Karpas-422 (cell line): ENCODE data around the gene CORIN. TPM values are rescaled to one million over a fixed set of nuclear protein-coding genes. Genes with fewer than 3 reads are reported as not detected.

Experiments used
- DNase-seq: peaks from one replicate; pipeline ENCODE4 v3.0.0-alpha.2; 2015
- H2AFZ ChIP-seq: fragments of 200-600 bp; sonication (generic); 2 replicates; pipeline ENCODE4 v1.6.1; 2014; ENCODE audit warnings: antibody characterized with exemption, low read length, mixed read lengths
- H3K27ac ChIP-seq: fragments of 200-600 bp; sonication (generic); 2 replicates; pipeline ENCODE4 v1.5.1; 2014; ENCODE audit warnings: mild to moderate bottlenecking, low read length, moderate library complexity
- H3K27me3 ChIP-seq: fragments of 200-600 bp; sonication (generic); 2 replicates; pipeline ENCODE4 v1.6.1; 2014; ENCODE audit warnings: low read length, mixed read lengths
- H3K36me3 ChIP-seq: fragments of 200-600 bp; sonication (generic); 2 replicates; pipeline ENCODE4 v1.6.1; 2014; ENCODE audit warnings: low read length, mixed read lengths; ENCODE audit not compliant: insufficient read depth
- H3K4me1 ChIP-seq: fragments of 200-600 bp; sonication (generic); 2 replicates; pipeline ENCODE4 v1.6.1; 2014; ENCODE audit warnings: mild to moderate bottlenecking, low read length, mixed read lengths
- H3K4me2 ChIP-seq: fragments of 200-600 bp; sonication (generic); 2 replicates; pipeline ENCODE4 v1.6.1; 2014; ENCODE audit warnings: low read length, low read depth, mild to moderate bottlenecking; ENCODE audit not compliant: poor library complexity, severe bottlenecking
- H3K4me3 ChIP-seq: fragments of 200-600 bp; sonication (generic); 2 replicates; pipeline ENCODE4 v1.5.1; 2014; ENCODE audit warnings: mild to moderate bottlenecking, antibody characterized with exemption, low read length, mixed read lengths
- H3K79me2 ChIP-seq: fragments of 200-600 bp; sonication (generic); 2 replicates; pipeline ENCODE4 v1.6.1; 2014; ENCODE audit warnings: mild to moderate bottlenecking, low read length, mixed read lengths
- H3K9ac ChIP-seq: fragments of 200-600 bp; sonication (generic); 2 replicates; pipeline ENCODE4 v1.6.0; 2014; ENCODE audit warnings: low read length
- H3K9me2 ChIP-seq: fragments of 200-600 bp; sonication (generic), shearing (Covaris generic); replicated peaks from 2 replicates; pipeline ENCODE4 v1.6.0; 2014; ENCODE audit warnings: mild to moderate bottlenecking, low read length, moderate library complexity; ENCODE audit not compliant: insufficient read depth
- H3K9me3 ChIP-seq: fragments of 300-700, 200-600 bp; sonication (generic); 2 replicates; pipeline ENCODE4 v1.6.1; 2014; ENCODE audit warnings: low read length, mixed read lengths
- H4K20me1 ChIP-seq: fragments of 200-600 bp; sonication (generic); 2 replicates; pipeline ENCODE4 v1.6.1; 2014; ENCODE audit warnings: mild to moderate bottlenecking, antibody characterized with exemption, low read length, low read depth; ENCODE audit not compliant: insufficient read depth
- total RNA-seq: library from RNA; depleted of rRNA; stranded (reverse); fragments of >200 nt; shearing (Covaris generic); gene quantifications from 2 replicates; pipeline ENCODE4 v1.2.3, GENCODE V29; 2014; ENCODE audit warnings: low replicate concordance

Gene CORIN
- total RNA-seq, 1 experiment from 2014 or later: 2.8 TPM

DNA sequence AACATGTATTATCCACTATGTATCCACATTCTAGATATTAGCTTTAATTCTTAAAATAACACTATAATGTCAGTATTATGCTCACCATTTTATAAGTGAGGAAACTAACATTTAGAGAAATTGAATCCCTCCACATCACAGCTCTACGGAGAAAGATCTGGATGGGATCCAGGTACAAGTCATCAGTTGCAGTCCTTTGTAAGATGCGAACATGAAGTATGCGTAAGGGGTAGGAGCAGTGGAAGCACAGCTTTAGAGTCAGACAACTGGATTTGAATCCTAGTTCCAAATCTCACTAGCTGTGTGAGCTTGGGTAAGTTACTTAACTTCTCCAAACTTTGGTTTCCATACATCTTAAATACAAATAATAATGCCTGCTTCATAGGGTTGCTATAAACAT is 190.3 kb downstream of the CORIN start:
- H3K9me2 ChIP-seq: no peaks in the 10 kb centered on the region
- H3K79me2 ChIP-seq: no peaks in the 10 kb centered on the region
- H3K9me3 ChIP-seq: no peaks in the 10 kb centered on the region
- no peak overlapping the region for H3K9ac ChIP-seq
- H3K4me2 ChIP-seq: no peak overlapping the region
- peaks cover 26% of the 10 kb centered on the region for H3K4me1 ChIP-seq
- H3K36me3 ChIP-seq: no peaks in the 10 kb centered on the region
- no peak for DNase-seq
- H4K20me1 ChIP-seq: no peaks in the 10 kb centered on the region
- H3K27me3 ChIP-seq: no peaks in the 10 kb centered on the region
- H3K27ac ChIP-seq: no peak overlapping the region
- H2AFZ ChIP-seq: no peak overlapping the region
- H3K4me3 ChIP-seq: no peak overlapping the region

DNA sequence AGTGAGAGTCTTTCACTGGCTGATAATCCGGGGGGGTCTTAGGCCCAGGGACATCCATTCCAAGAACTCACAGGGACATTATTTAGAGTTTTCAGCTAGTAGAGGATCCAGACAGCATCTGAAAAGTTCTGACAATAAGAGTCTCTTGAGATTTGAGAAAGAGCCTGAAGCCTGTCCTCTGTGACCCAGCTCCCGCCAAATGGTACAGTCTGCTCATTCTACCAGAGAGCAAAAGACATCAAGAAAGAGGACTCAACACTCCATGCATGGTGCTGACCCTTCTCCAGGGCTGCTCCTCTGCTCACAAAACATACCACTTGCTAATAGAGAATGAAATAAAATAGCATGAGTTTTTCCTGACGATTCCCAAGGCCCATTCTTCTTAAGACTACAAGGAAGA is 190.8 kb downstream of the CORIN start:
- Histone ChIP-seq H2AFZ (no peak overlapping the region), H3K27me3 (no peaks in the 10 kb centered on the region), H3K4me2 (no peak overlapping the region), H3K79me2 (no peaks in the 10 kb centered on the region), H3K9me3 (no peaks in the 10 kb centered on the region), H3K9ac (no peak overlapping the region), H3K9me2 (no peaks in the 10 kb centered on the region), H3K4me1 (peaks cover 31% of the 10 kb centered on the region), H3K36me3 (no peaks in the 10 kb centered on the region), H3K27ac (no peak overlapping the region), H3K4me3 (no peak overlapping the region), H4K20me1 (no peaks in the 10 kb centered on the region)
- no peak for DNase-seq

DNA sequence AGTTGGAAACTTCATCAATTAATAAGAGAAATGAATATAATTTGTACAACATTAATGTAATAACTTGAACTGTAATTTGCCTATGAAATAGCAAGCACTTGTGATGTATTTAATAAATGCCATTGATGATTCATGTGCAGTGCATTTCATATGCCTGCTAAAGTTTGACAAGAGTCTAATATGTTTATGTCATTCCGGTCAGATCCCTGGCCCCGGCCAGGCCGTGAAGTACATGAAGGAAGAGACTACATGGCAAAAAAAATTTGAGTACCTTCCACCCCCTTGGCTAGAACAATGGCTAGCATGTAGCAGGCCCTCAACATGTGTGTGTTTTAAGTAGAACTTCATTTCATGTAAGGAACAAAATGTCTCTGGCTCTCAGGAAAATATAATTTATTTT is 191.5 kb downstream of the CORIN start:
- no peaks in the 10 kb centered on the region for H3K9me3 ChIP-seq
- H3K4me2 ChIP-seq: no peak overlapping the region
- H2AFZ ChIP-seq: no peak overlapping the region
- no peaks in the 10 kb centered on the region for H4K20me1 ChIP-seq
- no peak overlapping the region for H3K9ac ChIP-seq
- no peak for DNase-seq
- H3K27me3 ChIP-seq: no peaks in the 10 kb centered on the region
- H3K27ac ChIP-seq: no peak overlapping the region
- no peaks in the 10 kb centered on the region for H3K9me2 ChIP-seq
- H3K79me2 ChIP-seq: no peaks in the 10 kb centered on the region
- peaks cover 34% of the 10 kb centered on the region for H3K4me1 ChIP-seq
- no peaks in the 10 kb centered on the region for H3K36me3 ChIP-seq
- H3K4me3 ChIP-seq: no peak overlapping the region

DNA sequence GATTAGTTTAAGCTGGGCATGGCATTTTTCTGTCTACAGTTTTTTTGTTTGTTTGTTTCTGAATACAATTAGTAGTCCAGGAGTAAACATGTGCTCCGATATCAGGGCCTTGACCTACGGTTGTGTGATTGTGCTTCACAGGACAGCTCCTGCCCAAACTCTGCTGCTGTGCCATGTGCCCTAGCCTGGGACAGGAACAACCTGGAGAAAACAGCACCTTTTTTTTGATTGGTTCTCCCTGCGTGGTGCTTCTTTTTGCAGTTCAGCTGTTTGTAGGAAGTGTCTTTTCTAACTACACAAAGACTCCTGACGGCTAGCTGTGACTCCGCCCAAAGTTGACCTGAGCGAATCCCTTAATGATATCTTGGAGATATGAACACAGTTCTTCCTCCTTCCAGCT is 194.0 kb downstream of the CORIN start:
- no peaks in the 10 kb centered on the region for H3K79me2 ChIP-seq
- H3K9me2 ChIP-seq: no peaks in the 10 kb centered on the region
- peaks cover 31% of the 10 kb centered on the region for H3K4me1 ChIP-seq
- no peak overlapping the region for H3K27ac ChIP-seq
- no peaks in the 10 kb centered on the region for H3K36me3 ChIP-seq
- H4K20me1 ChIP-seq: no peaks in the 10 kb centered on the region
- no peak overlapping the region for H3K4me2 ChIP-seq
- no peak for DNase-seq
- H3K9me3 ChIP-seq: no peaks in the 10 kb centered on the region
- no peak overlapping the region for H3K4me3 ChIP-seq
- H2AFZ ChIP-seq: no peak overlapping the region
- H3K9ac ChIP-seq: no peak overlapping the region
- H3K27me3 ChIP-seq: no peaks in the 10 kb centered on the region

DNA sequence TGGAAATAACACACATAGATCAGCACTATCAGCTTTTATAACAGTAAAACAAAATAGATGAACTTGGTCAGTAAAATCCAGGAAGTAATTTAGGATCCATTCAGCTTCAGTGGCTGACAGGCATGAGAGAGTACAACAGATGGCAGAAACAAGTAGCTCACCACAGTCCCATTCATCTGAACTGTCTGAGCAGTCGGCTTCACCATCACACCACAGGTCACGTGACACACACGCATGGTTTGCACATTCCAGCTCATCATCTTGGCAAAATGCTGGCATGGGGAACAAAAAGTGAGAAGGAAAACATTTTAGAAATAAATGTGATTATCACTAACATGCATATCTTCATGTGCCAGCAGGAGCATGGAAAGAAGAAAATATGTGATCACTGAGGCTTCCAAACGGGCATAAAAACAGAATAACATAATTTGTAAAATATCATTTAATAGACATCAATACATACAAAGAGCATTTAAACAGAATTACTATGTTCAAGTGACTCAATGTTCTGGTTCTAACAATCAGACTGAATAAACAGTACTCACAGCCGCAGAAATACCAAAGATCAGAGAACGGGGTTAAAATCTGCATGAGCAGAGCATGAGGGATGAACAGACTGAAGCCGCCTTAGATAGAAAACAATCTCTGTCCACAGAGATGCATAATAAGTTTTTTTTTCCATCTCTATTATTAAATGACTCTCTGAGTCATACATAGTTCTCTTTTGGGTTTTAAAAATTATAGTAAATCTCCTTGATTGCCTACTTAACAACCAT is 194.7 kb downstream of the CORIN start:
- Histone ChIP-seq H3K9me2 (no peaks in the 10 kb centered on the region), H3K4me3 (no peak overlapping the region), H3K27ac (no peak overlapping the region), H3K9ac (no peak overlapping the region), H3K4me1 (peaks cover 31% of the 10 kb centered on the region), H3K4me2 (no peak overlapping the region), H3K36me3 (no peaks in the 10 kb centered on the region), H4K20me1 (no peaks in the 10 kb centered on the region), H2AFZ (no peak overlapping the region), H3K27me3 (no peaks in the 10 kb centered on the region), H3K79me2 (no peaks in the 10 kb centered on the region), H3K9me3 (no peaks in the 10 kb centered on the region)
- no peak for DNase-seq

DNA sequence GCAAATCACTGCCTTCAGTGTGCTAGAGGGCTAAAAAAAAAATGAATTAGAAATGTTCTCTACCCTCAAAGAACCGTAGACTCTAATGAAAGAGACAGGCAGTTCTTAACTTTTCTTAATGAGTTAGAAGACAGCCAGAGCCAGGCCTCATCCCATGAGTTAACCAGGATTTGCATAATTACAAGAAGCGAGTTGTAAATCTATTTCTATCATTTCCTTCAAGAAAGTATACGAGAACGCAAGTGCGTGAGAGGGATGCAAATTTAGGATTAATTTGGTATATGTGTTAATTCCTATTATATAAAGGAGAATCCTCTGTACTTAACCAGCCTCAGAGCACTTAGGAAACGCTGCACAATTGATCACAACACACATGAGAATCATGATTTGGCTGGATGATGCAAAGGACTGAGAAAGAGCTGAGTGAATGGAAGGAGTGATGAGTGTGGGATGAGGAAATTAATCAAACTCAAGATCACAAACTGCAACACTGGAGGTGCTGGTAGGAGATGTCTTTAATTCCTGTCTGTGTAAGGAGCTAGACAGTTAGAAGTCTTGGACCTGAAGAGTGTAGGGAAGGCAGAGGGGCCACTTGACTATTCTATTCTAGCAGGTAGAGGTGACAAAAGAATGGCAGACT is 195.6 kb downstream of the CORIN start:
- peak overlapping the region; percentile 14 for H3K4me3 ChIP-seq
- H3K9ac ChIP-seq: no peak overlapping the region
- no peaks in the 10 kb centered on the region for H3K79me2 ChIP-seq
- no peak overlapping the region for H3K27ac ChIP-seq
- no peaks in the 10 kb centered on the region for H4K20me1 ChIP-seq
- peaks cover 31% of the 10 kb centered on the region for H3K4me1 ChIP-seq
- H3K36me3 ChIP-seq: no peaks in the 10 kb centered on the region
- no peak overlapping the region for H2AFZ ChIP-seq
- H3K27me3 ChIP-seq: no peaks in the 10 kb centered on the region
- no peaks in the 10 kb centered on the region for H3K9me2 ChIP-seq
- peak; percentile 78 for DNase-seq
- H3K4me2 ChIP-seq: peak overlapping the region; percentile 54
- H3K9me3 ChIP-seq: no peaks in the 10 kb centered on the region

DNA sequence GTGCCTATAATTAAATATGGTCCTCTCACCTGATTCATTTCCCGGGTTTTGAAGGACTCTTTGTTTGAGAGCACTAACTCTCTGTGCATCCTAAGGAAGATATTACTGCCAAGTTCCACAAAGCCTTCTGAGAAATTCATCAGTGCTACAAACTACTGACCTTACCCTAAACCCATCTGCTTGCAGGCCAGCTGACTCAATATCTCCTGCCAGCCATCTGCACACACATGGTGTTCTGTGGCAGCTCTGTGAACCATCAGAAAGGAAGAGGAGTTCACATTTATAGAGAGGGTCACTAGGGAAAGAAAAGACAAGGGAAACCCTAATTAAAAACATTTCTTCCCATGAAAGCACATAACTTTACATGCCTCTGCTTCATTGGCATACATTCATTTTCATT is 196.1 kb downstream of the CORIN start:
- no peak overlapping the region; the same call in 1 of the 2 replicates for H3K9ac ChIP-seq
- peak overlapping the region; percentile 54 for H3K4me2 ChIP-seq
- no peaks in the 10 kb centered on the region for H3K9me3 ChIP-seq
- DNase-seq: no peak
- no peaks in the 10 kb centered on the region for H3K9me2 ChIP-seq
- no peaks in the 10 kb centered on the region for H4K20me1 ChIP-seq
- H3K79me2 ChIP-seq: no peaks in the 10 kb centered on the region
- H2AFZ ChIP-seq: no peak overlapping the region
- peak overlapping the region; percentile 14; the same call in 1 of the 2 replicates for H3K4me3 ChIP-seq
- peaks cover 31% of the 10 kb centered on the region for H3K4me1 ChIP-seq
- H3K27me3 ChIP-seq: no peaks in the 10 kb centered on the region
- no peaks in the 10 kb centered on the region for H3K36me3 ChIP-seq
- no peak overlapping the region for H3K27ac ChIP-seq

DNA sequence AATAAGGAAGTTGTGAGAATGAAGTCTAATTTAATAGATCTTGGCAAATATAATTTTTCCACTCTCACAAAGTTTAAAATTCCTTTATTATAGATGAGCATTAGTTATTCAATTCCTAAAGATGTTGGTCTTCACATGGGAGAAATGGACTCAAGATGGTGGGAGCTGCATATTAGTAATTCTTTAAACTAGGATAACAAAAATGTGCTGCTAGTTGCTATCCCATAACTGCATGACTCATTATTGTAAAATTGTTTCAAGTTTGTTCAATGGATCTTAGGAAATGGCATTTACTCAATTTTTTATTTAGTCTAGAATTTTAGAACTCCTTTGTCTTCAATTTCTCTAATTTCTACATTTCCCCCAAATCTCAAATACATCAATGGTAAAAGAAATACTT is 197.0 kb downstream of the CORIN start:
- H2AFZ ChIP-seq: no peak overlapping the region
- no peak for DNase-seq
- H3K36me3 ChIP-seq: no peaks in the 10 kb centered on the region
- H4K20me1 ChIP-seq: no peaks in the 10 kb centered on the region
- H3K9me2 ChIP-seq: no peaks in the 10 kb centered on the region
- H3K4me2 ChIP-seq: no peak overlapping the region
- no peak overlapping the region for H3K27ac ChIP-seq
- no peaks in the 10 kb centered on the region for H3K9me3 ChIP-seq
- no peak overlapping the region for H3K9ac ChIP-seq
- no peaks in the 10 kb centered on the region for H3K79me2 ChIP-seq
- H3K4me3 ChIP-seq: no peak overlapping the region
- peaks cover 31% of the 10 kb centered on the region for H3K4me1 ChIP-seq
- no peaks in the 10 kb centered on the region for H3K27me3 ChIP-seq
